Measurements from ENCODE around the gene TNNT2.

The TNNT2 gene

DNA sequence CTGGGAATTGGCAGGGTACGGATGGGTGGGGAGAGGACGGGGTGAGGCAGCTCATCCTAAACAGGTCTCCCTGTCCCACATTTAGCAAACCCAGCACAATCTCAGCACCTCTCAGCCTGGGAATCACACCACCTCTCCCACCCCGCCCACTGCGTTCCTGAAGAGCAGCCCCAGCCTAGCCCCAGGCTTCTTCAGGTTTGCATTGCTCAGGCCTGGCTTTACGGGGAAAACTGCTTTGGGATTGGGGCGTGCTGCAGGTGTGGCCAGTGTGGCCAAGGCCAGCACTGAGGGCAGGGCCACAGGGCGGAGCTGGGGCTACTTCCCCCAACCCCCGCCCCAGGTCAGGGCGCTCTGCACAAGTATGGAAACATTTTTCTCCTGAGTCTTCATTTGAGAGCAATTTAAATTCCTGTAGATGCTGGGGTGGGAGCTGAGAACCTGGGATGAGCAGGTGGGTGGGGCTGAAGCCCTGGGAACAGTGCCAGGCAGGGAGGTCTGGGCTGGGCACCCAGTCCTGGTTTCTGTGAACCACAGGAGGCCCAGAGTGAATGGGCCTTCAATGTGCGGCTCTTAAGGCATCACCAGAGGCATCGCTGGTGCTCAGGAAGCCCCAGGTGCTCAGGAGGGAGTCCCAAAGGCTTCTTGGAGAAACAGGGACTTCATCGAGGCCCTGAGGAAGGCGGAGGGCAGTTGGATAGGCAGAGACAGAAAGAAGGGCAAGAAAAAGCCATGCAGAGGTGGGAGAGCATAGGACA is 24.1 kb downstream of the TNNT2 start:
- H3K4me1 ChIP-seq (ENCODE audit: control extremely low read depth in 1 of 4, control insufficient read depth in 4 of 4, insufficient read depth in 4 of 4, low read length in 3 of 4): no peaks in the 10 kb centered on the region
- ChIA-PET POLR2A (interaction anchor here (0.6 kb wide), 1 partner anchor 28 kb away, joined by 3 read pairs; no protein-coding TSS in a partner anchor), CTCF (interaction anchor here (0.8 to 1.3 kb wide), 4 partner anchors 8 to 99 kb away, joined by 3 read pairs; no protein-coding TSS in a partner anchor)
- no peak overlapping the region for H3K4me3 ChIP-seq (ENCODE audit: control insufficient read depth in 1 of 7, extremely low read depth in 1 of 7, insufficient read depth in 4 of 7, low read depth in 2 of 7, low read length in 6 of 7)
- H3K36me3 ChIP-seq (ENCODE audit: control insufficient read depth in 4 of 4, insufficient read depth in 4 of 4, low read length in 3 of 4): no peaks in the 10 kb centered on the region
- H3K9me3 ChIP-seq (ENCODE audit: control extremely low read depth in 1 of 5, control insufficient read depth in 4 of 5, insufficient read depth in 2 of 5, low read depth in 1 of 5, low read length in 4 of 5): no peaks in the 10 kb centered on the region
- H3K27me3 ChIP-seq (replicated peaks in 2 of 5; ENCODE audit: control insufficient read depth in 4 of 5, insufficient read depth in 5 of 5, low read length in 4 of 5): peaks cover 0 to 13% (median 6%) of the 10 kb centered on the region in 5 experiments
- no peak overlapping the region for H3K27ac ChIP-seq (ENCODE audit: insufficient read depth in 1 of 2, low read depth in 1 of 2, low read length in 2 of 2, poor library complexity in 1 of 2, severe bottlenecking in 2 of 2)
- 92% methylated on average over 10 of the region's 13 CpGs for WGBS (ENCODE audit: insufficient coverage)
- DNase-seq: no peak

GRCh38 chr1:201351617-201352016 is 25.9 kb downstream of the TNNT2 start:
- ChIA-PET CTCF (no interaction called here), POLR2A (no interaction called here)
- H3K27ac ChIP-seq (ENCODE audit: insufficient read depth in 1 of 2, low read depth in 1 of 2, low read length in 2 of 2, poor library complexity in 1 of 2, severe bottlenecking in 2 of 2): no peak overlapping the region

GRCh38 chr1:201350884-201351283 is 26.6 kb downstream of the TNNT2 start:
- DNase-seq: no peak
- Histone ChIP-seq H3K27ac (ENCODE audit: insufficient read depth in 1 of 2, low read depth in 1 of 2, low read length in 2 of 2, poor library complexity in 1 of 2, severe bottlenecking in 2 of 2) (no peak overlapping the region), H3K4me3 (ENCODE audit: control insufficient read depth in 1 of 7, extremely low read depth in 1 of 7, insufficient read depth in 4 of 7, low read depth in 2 of 7, low read length in 6 of 7) (no peak overlapping the region), H3K4me1 (ENCODE audit: control extremely low read depth in 1 of 4, control insufficient read depth in 4 of 4, insufficient read depth in 4 of 4, low read length in 3 of 4) (no peaks in the 10 kb centered on the region), H3K27me3 (replicated peaks in 2 of 5; ENCODE audit: control insufficient read depth in 4 of 5, insufficient read depth in 5 of 5, low read length in 4 of 5) (peaks cover 0 to 19% (median 10%) of the 10 kb centered on the region in 5 experiments), H3K9me3 (ENCODE audit: control extremely low read depth in 1 of 5, control insufficient read depth in 4 of 5, insufficient read depth in 2 of 5, low read depth in 1 of 5, low read length in 4 of 5) (no peaks in the 10 kb centered on the region), H3K36me3 (ENCODE audit: control insufficient read depth in 4 of 4, insufficient read depth in 4 of 4, low read length in 3 of 4) (no peaks in the 10 kb centered on the region)
- ChIA-PET POLR2A (no interaction called here), CTCF (interaction anchor here (0.5 to 1.0 kb wide), 2 partner anchors 11 to 182 kb away, joined by 3 read pairs; no protein-coding TSS in a partner anchor)
- 90% methylated on average over 5 of the region's 7 CpGs for WGBS (ENCODE audit: insufficient coverage)

More at GRCh38 chr1:201351617-201352016, 25.9 kb downstream of the TNNT2 start:
- no peak overlapping the region for H3K4me3 ChIP-seq (ENCODE audit: control insufficient read depth in 1 of 7, extremely low read depth in 1 of 7, insufficient read depth in 4 of 7, low read depth in 2 of 7, low read length in 6 of 7)
- DNase-seq: no peak
- H3K36me3 ChIP-seq (ENCODE audit: control insufficient read depth in 4 of 4, insufficient read depth in 4 of 4, low read length in 3 of 4): no peaks in the 10 kb centered on the region
- H3K4me1 ChIP-seq (ENCODE audit: control extremely low read depth in 1 of 4, control insufficient read depth in 4 of 4, insufficient read depth in 4 of 4, low read length in 3 of 4): no peaks in the 10 kb centered on the region
- H3K9me3 ChIP-seq (ENCODE audit: control extremely low read depth in 1 of 5, control insufficient read depth in 4 of 5, insufficient read depth in 2 of 5, low read depth in 1 of 5, low read length in 4 of 5): no peaks in the 10 kb centered on the region
- H3K27me3 ChIP-seq (replicated peaks in 2 of 5; ENCODE audit: control insufficient read depth in 4 of 5, insufficient read depth in 5 of 5, low read length in 4 of 5): peaks cover 0 to 19% (median 10%) of the 10 kb centered on the region in 5 experiments

DNA sequence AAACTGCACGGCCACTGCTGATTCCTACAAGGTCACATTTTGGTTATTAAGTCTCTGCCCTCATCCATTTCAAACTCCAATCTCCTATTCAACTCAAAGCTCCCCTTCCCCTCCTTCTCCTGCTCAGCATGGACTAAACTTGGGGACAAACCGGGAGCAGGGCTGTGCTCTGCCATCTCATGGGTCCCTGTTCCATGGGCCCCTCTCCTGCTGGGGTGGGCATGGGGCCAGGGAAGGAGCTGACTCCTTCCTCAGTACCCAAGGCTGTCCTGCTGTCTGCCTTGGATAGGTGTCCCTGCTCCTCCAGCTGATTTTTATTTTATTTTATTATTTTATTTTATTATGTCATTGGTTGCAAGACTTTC is 27.1 kb downstream of the TNNT2 start:
- WGBS (ENCODE audit: insufficient coverage): 67% methylated on average over 1 of the region's 2 CpGs
- peaks cover 0 to 19% (median 10%) of the 10 kb centered on the region in 5 experiments for H3K27me3 ChIP-seq (replicated peaks in 2 of 5; ENCODE audit: control insufficient read depth in 4 of 5, insufficient read depth in 5 of 5, low read length in 4 of 5)
- H3K36me3 ChIP-seq (ENCODE audit: control insufficient read depth in 4 of 4, insufficient read depth in 4 of 4, low read length in 3 of 4): no peaks in the 10 kb centered on the region
- H3K4me3 ChIP-seq (ENCODE audit: control insufficient read depth in 1 of 7, extremely low read depth in 1 of 7, insufficient read depth in 4 of 7, low read depth in 2 of 7, low read length in 6 of 7): no peak overlapping the region
- no peaks in the 10 kb centered on the region for H3K9me3 ChIP-seq (ENCODE audit: control extremely low read depth in 1 of 5, control insufficient read depth in 4 of 5, insufficient read depth in 2 of 5, low read depth in 1 of 5, low read length in 4 of 5)
- no peak for DNase-seq
- no peak overlapping the region for H3K27ac ChIP-seq (ENCODE audit: insufficient read depth in 1 of 2, low read depth in 1 of 2, low read length in 2 of 2, poor library complexity in 1 of 2, severe bottlenecking in 2 of 2)
- ChIA-PET CTCF (interaction anchor here (0.5 to 2.1 kb wide), 4 partner anchors 12 to 182 kb away, joined by 3 to 5 read pairs (median 4); no protein-coding TSS in a partner anchor), POLR2A (no interaction called here)
- no peaks in the 10 kb centered on the region for H3K4me1 ChIP-seq (ENCODE audit: control extremely low read depth in 1 of 4, control insufficient read depth in 4 of 4, insufficient read depth in 4 of 4, low read length in 3 of 4)

DNA sequence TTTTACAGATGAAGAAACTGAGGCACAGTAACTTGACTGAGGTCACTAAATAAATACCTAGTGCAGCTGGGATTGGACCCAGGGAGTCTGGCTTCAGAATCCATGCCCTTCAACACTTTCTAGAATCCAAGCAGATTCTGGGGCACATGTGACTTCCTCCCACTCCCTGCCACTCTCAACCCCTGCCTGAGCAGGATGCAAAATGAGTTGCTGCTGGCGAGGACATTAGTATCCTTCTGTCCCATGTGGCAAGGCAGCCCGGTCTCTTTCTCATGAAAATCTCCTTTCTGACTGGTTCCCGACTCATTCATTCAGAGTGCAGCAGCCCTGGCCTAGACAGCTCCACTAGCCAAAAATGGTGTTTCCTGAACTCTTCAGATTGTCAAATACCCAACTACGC is 28.4 kb downstream of the TNNT2 start:
- Histone ChIP-seq H3K9me3 (ENCODE audit: control extremely low read depth in 1 of 5, control insufficient read depth in 4 of 5, insufficient read depth in 2 of 5, low read depth in 1 of 5, low read length in 4 of 5) (no peaks in the 10 kb centered on the region), H3K4me3 (ENCODE audit: control insufficient read depth in 1 of 7, extremely low read depth in 1 of 7, insufficient read depth in 4 of 7, low read depth in 2 of 7, low read length in 6 of 7) (no peak overlapping the region), H3K4me1 (ENCODE audit: control extremely low read depth in 1 of 4, control insufficient read depth in 4 of 4, insufficient read depth in 4 of 4, low read length in 3 of 4) (no peaks in the 10 kb centered on the region), H3K27ac (ENCODE audit: insufficient read depth in 1 of 2, low read depth in 1 of 2, low read length in 2 of 2, poor library complexity in 1 of 2, severe bottlenecking in 2 of 2) (no peak overlapping the region), H3K27me3 (replicated peaks in 2 of 5; ENCODE audit: control insufficient read depth in 4 of 5, insufficient read depth in 5 of 5, low read length in 4 of 5) (peaks cover 0 to 19% (median 10%) of the 10 kb centered on the region in 5 experiments), H3K36me3 (ENCODE audit: control insufficient read depth in 4 of 4, insufficient read depth in 4 of 4, low read length in 3 of 4) (no peaks in the 10 kb centered on the region)
- CTCF ChIA-PET: interaction anchor here (1.0 to 4.4 kb wide), 11 partner anchors 13 to 95 kb away, joined by 3 to 24 read pairs (median 4); no protein-coding TSS in a partner anchor
- WGBS (ENCODE audit: insufficient coverage): 91% methylated on average over 4 of the region's 4 CpGs
- POLR2A ChIA-PET: no interaction called here
- DNase-seq: no peak

DNA sequence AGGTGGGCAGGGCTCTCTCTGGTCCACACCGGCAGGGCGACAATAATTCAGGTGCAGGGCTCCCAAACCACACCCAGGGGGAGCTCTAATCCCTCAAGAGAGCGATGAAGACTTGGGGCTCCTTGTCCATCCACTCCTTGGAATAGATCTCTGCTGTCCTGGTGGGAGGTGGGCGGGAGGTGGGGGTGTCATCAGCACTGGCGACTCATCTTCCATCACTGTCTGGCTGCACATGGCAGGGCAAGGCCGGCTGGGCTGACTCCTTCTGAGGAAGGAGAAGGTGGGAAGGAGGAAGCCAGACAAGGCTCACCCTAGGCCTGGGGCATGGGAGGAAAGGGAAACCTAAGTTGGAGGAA is 29.3 kb downstream of the TNNT2 start:
- Histone ChIP-seq H3K27me3 (replicated peaks in 2 of 5; ENCODE audit: control insufficient read depth in 4 of 5, insufficient read depth in 5 of 5, low read length in 4 of 5) (peaks cover 0 to 19% (median 7%) of the 10 kb centered on the region in 5 experiments), H3K9me3 (ENCODE audit: control extremely low read depth in 1 of 5, control insufficient read depth in 4 of 5, insufficient read depth in 2 of 5, low read depth in 1 of 5, low read length in 4 of 5) (no peaks in the 10 kb centered on the region), H3K27ac (ENCODE audit: insufficient read depth in 1 of 2, low read depth in 1 of 2, low read length in 2 of 2, poor library complexity in 1 of 2, severe bottlenecking in 2 of 2) (no peak overlapping the region), H3K36me3 (ENCODE audit: control insufficient read depth in 4 of 4, insufficient read depth in 4 of 4, low read length in 3 of 4) (no peaks in the 10 kb centered on the region), H3K4me3 (ENCODE audit: control insufficient read depth in 1 of 7, extremely low read depth in 1 of 7, insufficient read depth in 4 of 7, low read depth in 2 of 7, low read length in 6 of 7) (no peak overlapping the region), H3K4me1 (ENCODE audit: control extremely low read depth in 1 of 4, control insufficient read depth in 4 of 4, insufficient read depth in 4 of 4, low read length in 3 of 4) (no peaks in the 10 kb centered on the region)
- WGBS (ENCODE audit: insufficient coverage): 14% methylated on average over 4 of the region's 6 CpGs
- POLR2A ChIA-PET: no interaction called here
- CTCF ChIA-PET: interaction anchor here (0.5 to 4.4 kb wide), 12 partner anchors 11 to 170 kb away, joined by 3 to 24 read pairs (median 4); no protein-coding TSS in a partner anchor
- peak; percentile 40 to 64 (median 50) for DNase-seq

- WGBS (ENCODE audit: insufficient coverage): 17% methylated on average over 6 of the region's 7 CpGs
- DNase-seq: no peak
- Histone ChIP-seq H3K9me3 (ENCODE audit: control extremely low read depth in 1 of 5, control insufficient read depth in 4 of 5, insufficient read depth in 2 of 5, low read depth in 1 of 5, low read length in 4 of 5) (no peaks in the 10 kb centered on the region), H3K4me1 (ENCODE audit: control extremely low read depth in 1 of 4, control insufficient read depth in 4 of 4, insufficient read depth in 4 of 4, low read length in 3 of 4) (no peaks in the 10 kb centered on the region), H3K4me3 (ENCODE audit: control insufficient read depth in 1 of 7, extremely low read depth in 1 of 7, insufficient read depth in 4 of 7, low read depth in 2 of 7, low read length in 6 of 7) (no peak overlapping the region), H3K27ac (ENCODE audit: insufficient read depth in 1 of 2, low read depth in 1 of 2, low read length in 2 of 2, poor library complexity in 1 of 2, severe bottlenecking in 2 of 2) (no peak overlapping the region), H3K36me3 (ENCODE audit: control insufficient read depth in 4 of 4, insufficient read depth in 4 of 4, low read length in 3 of 4) (no peaks in the 10 kb centered on the region), H3K27me3 (replicated peaks in 2 of 5; ENCODE audit: control insufficient read depth in 4 of 5, insufficient read depth in 5 of 5, low read length in 4 of 5) (peaks cover 0 to 16% (median 7%) of the 10 kb centered on the region in 5 experiments)
- ChIA-PET POLR2A (no interaction called here), CTCF (interaction anchor here (0.9 to 4.4 kb wide), 9 partner anchors 8 to 93 kb away, joined by 3 to 24 read pairs (median 6); no protein-coding TSS in a partner anchor)
Measured at GRCh38 chr1:201347498-201348210, 29.8 kb downstream of the TNNT2 start.
